HUES48 (cell line): Measurements from ENCODE around the gene CDR2L.

Experiments used
- H3K27ac ChIP-seq: one replicate; pipeline ENCODE4 v1.7.0; 2013; ENCODE audit warnings: low read depth, low read length, inconsistent platforms
- H3K27me3 ChIP-seq: 2 replicates; pipeline ENCODE4 v1.6.1; 2013; ENCODE audit warnings: mild to moderate bottlenecking, low read length; ENCODE audit not compliant: control insufficient read depth, insufficient read depth
- H3K36me3 ChIP-seq: 2 replicates; pipeline ENCODE4 v1.6.1; 2013; ENCODE audit warnings: low read length; ENCODE audit not compliant: control insufficient read depth, insufficient read depth
- H3K4me1 ChIP-seq: 2 replicates; pipeline ENCODE4 v1.6.1; 2013; ENCODE audit warnings: mild to moderate bottlenecking, low read length; ENCODE audit not compliant: control insufficient read depth, insufficient read depth
- H3K4me3 ChIP-seq: 2 replicates; pipeline ENCODE4 v1.5.1; 2013; ENCODE audit warnings: mild to moderate bottlenecking, low read depth, low read length
- H3K9ac ChIP-seq: 2 replicates; pipeline ENCODE4 v1.6.1; 2013; ENCODE audit warnings: mild to moderate bottlenecking, low read depth, low read length, moderate library complexity
- H3K9me3 ChIP-seq: 2 replicates; pipeline ENCODE4 v1.6.1; 2013; ENCODE audit warnings: low read length; ENCODE audit not compliant: control insufficient read depth, insufficient read depth

Gene CDR2L

GRCh38 chr17:74951065-74951464 lies 36.4 kb upstream of the CDR2L start:
- Histone ChIP-seq H3K4me1 (peaks cover 3% of the 10 kb centered on the region; the same call in 1 of the 2 replicates), H3K4me3 (no peak overlapping the region), H3K9me3 (no peaks in the 10 kb centered on the region), H3K9ac (no peak overlapping the region), H3K36me3 (no peaks in the 10 kb centered on the region), H3K27me3 (no peaks in the 10 kb centered on the region), H3K27ac (no peak overlapping the region)

GRCh38 chr17:74951680-74952421 lies 35.6 kb upstream of the CDR2L start:
- H3K9me3 ChIP-seq, result no peaks in the 10 kb centered on the region
- no peaks in the 10 kb centered on the region for H3K36me3 ChIP-seq
- H3K27me3 ChIP-seq, result no peaks in the 10 kb centered on the region
- H3K9ac ChIP-seq, result no peak overlapping the region
- peaks cover 3% of the 10 kb centered on the region; the same call in 1 of the 2 replicates for H3K4me1 ChIP-seq
- H3K4me3 ChIP-seq, result no peak overlapping the region
- H3K27ac ChIP-seq, result no peak overlapping the region

DNA sequence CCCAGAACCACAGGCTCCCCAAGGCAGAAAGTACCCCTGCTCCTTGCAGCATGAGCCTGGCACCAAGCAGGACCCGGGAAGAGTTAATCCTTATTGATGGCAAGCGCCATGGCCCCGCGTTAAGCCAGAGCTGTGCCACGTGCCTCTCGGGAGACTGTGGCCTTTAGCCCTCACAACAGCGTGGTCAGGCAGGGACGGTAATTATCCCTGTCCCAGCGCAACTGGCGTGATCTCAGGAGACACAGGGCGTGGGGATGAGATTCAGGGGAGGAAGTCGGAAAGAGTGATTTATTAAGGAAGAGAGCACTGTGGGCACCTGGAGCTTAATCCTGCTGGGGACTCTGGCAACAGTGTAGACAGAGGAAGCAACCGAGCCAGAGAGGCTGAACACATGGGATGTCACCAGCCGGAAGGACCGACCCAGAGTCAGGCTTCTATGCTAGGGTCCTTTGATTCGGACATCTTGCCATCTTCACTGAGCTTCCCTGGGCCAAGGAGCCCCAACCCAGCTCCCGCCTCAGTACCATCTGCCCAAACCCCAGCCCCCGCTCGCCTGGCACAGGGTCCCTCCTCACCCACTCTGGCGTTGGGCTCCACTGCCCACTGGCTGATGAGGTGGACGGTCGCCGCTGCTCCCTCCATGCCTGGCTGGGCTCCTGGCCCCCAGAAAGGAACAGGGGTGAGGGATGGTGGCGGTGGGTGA lies 34.9 kb upstream of the CDR2L start:
- no peak overlapping the region for H3K9ac ChIP-seq
- peaks cover 3% of the 10 kb centered on the region; the same call in 1 of the 2 replicates for H3K4me1 ChIP-seq
- no peaks in the 10 kb centered on the region for H3K9me3 ChIP-seq
- no peaks in the 10 kb centered on the region for H3K36me3 ChIP-seq
- H3K27ac ChIP-seq, result no peak overlapping the region
- no peak overlapping the region for H3K4me3 ChIP-seq
- H3K27me3 ChIP-seq, result no peaks in the 10 kb centered on the region

DNA sequence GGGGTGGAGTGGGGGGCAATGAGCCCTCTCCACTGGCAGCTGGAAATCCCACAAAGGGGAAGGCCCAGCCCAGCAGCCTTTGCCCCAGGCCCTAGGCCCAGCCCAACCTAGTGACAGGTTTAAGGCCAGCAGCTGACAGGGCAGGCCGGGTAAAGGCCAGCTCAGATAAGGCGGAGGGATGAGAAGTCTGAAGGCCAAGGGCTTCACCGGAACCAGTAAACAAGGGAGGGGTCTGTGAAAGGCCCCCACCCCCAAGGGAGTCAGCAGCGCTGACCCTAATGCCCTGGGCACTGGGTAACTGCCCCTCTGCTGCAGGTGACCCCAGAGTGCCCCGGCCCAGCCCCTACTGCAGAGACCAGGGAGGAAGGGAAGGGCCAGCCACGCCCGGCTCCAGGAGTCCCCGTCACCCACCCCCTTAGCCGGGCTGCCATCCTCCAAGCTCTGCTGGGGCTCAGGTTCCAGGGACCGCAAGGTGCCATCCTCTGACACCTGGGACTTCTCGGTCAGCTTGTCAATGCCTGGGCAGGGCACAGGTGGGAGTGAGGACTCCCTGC lies 34.2 kb upstream of the CDR2L start:
- H3K9me3 ChIP-seq, result no peaks in the 10 kb centered on the region
- peaks cover 3% of the 10 kb centered on the region; the same call in 1 of the 2 replicates for H3K4me1 ChIP-seq
- H3K27ac ChIP-seq, result no peak overlapping the region
- H3K36me3 ChIP-seq, result no peaks in the 10 kb centered on the region
- H3K27me3 ChIP-seq, result peaks cover 3% of the 10 kb centered on the region; the same call in 1 of the 2 replicates
- H3K9ac ChIP-seq, result no peak overlapping the region
- no peak overlapping the region for H3K4me3 ChIP-seq

DNA sequence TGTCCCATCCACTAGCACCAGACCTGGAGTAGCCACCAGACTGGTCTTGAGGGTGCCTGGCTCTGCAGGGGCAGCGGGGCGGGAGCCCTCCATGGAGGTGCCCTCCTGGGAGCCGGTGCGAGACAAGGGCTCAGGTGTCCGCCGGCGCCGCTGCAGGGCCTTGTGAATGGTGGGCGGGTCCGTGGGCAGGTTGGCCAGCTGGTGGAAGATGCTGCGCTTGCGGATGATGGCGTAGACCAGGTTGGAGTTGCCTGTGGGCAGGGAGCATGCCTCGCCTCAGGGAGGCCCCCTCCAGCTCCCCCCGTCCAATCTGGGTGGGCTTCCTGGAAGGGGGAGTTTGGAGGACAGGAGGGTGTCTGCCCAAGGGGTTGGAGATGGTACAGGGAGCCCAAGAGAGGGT lies 33.3 kb upstream of the CDR2L start:
- no peak overlapping the region for H3K4me3 ChIP-seq
- H3K36me3 ChIP-seq, result no peaks in the 10 kb centered on the region
- peaks cover 4% of the 10 kb centered on the region for H3K27me3 ChIP-seq
- peaks cover 3% of the 10 kb centered on the region; the same call in 1 of the 2 replicates for H3K4me1 ChIP-seq
- no peak overlapping the region for H3K9ac ChIP-seq
- H3K27ac ChIP-seq, result no peak overlapping the region
- no peaks in the 10 kb centered on the region for H3K9me3 ChIP-seq

GRCh38 chr17:74954665-74955421 lies 32.6 kb upstream of the CDR2L start:
- Histone ChIP-seq H3K9ac (no peak overlapping the region), H3K36me3 (no peaks in the 10 kb centered on the region), H3K4me3 (no peak overlapping the region), H3K27ac (no peak overlapping the region), H3K27me3 (peaks cover 10% of the 10 kb centered on the region), H3K4me1 (peaks cover 3% of the 10 kb centered on the region; the same call in 1 of the 2 replicates), H3K9me3 (no peaks in the 10 kb centered on the region)

- H3K4me1 ChIP-seq, result peaks cover 3% of the 10 kb centered on the region; the same call in 1 of the 2 replicates
- peaks cover 10% of the 10 kb centered on the region for H3K27me3 ChIP-seq
- H3K9me3 ChIP-seq, result no peaks in the 10 kb centered on the region
- H3K4me3 ChIP-seq, result no peak overlapping the region
- no peaks in the 10 kb centered on the region for H3K36me3 ChIP-seq
- H3K9ac ChIP-seq, result no peak overlapping the region
- no peak overlapping the region for H3K27ac ChIP-seq
These were observed 31.3 kb upstream of the CDR2L start for GRCh38 chr17:74956093-74956492.

DNA sequence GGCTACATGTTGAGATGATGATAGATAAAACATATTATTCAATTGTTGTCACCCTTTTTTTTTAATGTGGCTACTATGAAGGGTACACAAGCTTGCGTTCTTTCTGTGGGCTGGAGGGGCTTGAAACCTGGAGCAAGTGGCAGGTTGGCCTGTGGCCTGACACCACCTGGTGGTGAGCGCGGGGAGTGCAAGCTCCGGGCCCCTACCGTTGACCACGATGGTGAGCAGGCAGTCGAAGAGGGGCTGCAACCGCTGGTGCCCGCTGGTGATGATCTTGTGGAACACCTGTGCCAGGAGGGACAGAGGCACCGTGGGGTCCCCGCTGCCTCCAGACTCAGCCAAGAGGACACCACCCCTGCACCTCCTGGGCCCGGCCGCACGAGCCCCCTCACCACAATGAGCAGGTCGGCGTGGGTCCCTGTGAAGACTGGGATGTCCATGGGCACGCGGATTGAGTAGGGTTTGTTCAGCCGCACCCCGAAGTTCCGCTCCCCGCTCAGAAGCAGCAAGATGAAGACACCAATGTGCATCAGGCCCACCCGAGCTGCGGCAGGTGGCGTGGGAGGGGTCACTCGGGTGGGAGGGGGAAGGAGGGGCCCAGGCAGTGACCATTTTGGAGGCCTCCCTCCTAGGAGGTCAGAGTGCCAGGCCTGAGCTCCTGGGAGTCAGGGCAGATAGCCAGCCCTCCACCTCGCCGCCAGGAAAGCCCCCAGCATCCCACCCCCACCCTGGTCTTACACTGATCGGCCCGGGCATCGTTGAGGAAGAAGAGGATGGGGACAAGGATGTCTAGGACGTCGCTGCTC lies 29.3 kb upstream of the CDR2L start:
- Histone ChIP-seq H3K9me3 (no peaks in the 10 kb centered on the region), H3K27ac (no peak overlapping the region), H3K4me1 (no peaks in the 10 kb centered on the region), H3K4me3 (no peak overlapping the region), H3K36me3 (no peaks in the 10 kb centered on the region), H3K9ac (no peak overlapping the region), H3K27me3 (peaks cover 10% of the 10 kb centered on the region)

- H3K9me3 ChIP-seq, result no peaks in the 10 kb centered on the region
- no peak overlapping the region for H3K4me3 ChIP-seq
- H3K27me3 ChIP-seq, result peaks cover 10% of the 10 kb centered on the region
- H3K27ac ChIP-seq, result no peak overlapping the region
- no peaks in the 10 kb centered on the region for H3K36me3 ChIP-seq
- no peaks in the 10 kb centered on the region for H3K4me1 ChIP-seq
- no peak overlapping the region for H3K9ac ChIP-seq
These were observed 27.5 kb upstream of the CDR2L start for GRCh38 chr17:74959826-74960515.
